GM19463 (cell line): ENCODE measurements around the gene NEK6.
"Not testable (repeated sequence)": the region's sequence is repeated elsewhere in the genome, so short reads cannot be mapped to it uniquely, and the experiment has no call there.

Experiments
- ATAC-seq: cut with Tn5 transposase; IDR thresholded peaks from one replicate; pipeline ENCODE4 v1.9.1; 2021; ENCODE audit warnings: mild to moderate bottlenecking, moderate library complexity; ENCODE audit not compliant: unreplicated experiment

The NEK6 gene

DNA sequence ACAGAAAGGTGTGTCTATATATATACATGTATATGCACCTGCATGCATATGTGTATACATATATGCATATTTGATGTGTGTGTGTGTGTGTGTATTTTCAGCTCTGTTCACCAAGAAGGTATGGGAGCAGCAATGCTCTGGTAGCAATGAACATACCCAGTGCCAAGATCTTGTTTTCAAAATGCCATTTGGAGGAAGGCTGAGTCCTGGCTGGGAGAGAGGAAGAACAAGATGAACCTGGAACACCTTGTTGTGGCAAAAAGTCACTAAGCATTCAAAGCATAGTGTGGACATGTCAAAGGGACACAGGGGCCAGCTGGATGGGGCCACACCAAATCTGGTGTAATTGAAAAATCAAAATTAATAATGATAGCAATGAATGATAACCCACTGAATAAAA, 31.8 kb upstream of the NEK6 start:
- ATAC-seq, result no peak

DNA sequence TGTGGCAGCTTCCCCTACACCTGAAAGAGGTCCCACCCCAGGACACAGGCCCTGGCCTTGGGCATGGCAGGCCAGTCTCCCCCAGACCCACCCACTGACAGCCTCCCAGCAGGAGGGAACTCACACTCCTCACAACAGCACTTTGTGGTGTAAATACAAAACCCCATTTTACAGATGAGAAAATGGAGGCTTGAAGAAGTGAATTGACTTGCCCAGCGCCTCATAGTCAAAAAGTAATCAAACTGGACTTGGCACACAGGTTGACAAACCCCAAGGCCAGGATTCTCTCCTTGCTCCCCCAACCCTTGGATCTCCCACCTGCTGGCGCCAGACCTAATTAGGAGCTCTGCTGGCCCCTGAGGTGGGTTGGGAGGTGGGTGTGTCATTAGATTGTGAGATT, 29.2 kb upstream of the NEK6 start:
- no peak for ATAC-seq

DNA sequence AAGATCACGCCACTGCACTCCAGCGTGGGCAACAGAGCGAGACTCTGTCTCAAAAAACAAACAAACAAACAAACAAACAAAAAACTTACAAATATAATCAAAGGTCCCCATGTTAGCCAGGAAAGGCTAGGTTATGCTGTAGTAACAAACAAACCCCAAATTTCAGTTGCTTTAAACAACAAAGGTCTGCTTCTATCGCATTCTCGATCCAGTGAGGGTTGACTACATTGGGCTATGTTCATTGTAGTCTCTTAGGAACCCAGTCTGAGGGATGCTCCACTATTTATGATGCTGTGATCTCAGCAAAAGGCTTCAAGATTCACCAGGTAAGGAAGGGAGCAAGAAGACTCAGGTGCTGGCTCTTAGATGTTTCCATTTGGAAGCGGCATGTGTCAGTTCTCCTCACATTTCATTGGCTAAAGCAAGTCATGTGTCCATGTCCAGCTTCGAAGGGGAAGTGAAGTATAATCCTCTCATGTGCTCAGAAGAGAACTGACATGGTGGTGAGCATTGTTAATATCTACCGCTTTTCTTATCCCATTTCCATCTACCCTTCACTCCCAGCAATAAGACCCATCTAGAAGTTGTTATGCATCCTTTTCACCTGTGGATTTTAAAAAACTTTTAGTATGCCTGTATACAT, 26.5 kb upstream of the NEK6 start:
- ATAC-seq, result no peak

DNA sequence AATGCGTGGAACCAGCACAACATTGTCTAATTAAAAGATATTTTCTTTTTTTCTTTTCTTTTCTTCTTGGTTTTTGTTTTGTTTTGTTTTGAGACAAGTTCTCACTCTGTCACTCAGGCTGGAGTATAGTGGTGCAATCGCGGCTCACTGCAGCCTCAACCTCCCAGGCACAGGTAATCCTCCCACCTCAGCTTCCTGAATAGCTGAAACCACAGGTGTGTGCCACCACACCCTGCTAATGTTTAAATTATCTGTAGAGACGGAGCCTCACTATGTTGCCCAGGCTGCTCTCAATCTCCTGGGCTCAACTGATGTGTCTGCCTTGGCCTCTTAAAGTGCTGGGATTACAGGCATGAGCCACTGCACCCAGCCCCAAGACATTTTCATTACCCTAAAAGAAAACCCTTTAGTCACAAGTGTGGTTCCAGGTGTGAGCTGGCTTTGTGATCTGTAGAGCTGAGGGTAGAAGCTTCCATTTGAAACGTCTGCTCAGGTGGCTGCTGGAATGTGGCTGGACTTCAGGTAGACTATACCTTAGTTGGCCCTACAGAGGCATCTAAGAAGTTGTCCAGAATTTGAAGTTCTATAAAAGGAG, 19.1 kb upstream of the NEK6 start:
- peak; percentile 5 for ATAC-seq

DNA sequence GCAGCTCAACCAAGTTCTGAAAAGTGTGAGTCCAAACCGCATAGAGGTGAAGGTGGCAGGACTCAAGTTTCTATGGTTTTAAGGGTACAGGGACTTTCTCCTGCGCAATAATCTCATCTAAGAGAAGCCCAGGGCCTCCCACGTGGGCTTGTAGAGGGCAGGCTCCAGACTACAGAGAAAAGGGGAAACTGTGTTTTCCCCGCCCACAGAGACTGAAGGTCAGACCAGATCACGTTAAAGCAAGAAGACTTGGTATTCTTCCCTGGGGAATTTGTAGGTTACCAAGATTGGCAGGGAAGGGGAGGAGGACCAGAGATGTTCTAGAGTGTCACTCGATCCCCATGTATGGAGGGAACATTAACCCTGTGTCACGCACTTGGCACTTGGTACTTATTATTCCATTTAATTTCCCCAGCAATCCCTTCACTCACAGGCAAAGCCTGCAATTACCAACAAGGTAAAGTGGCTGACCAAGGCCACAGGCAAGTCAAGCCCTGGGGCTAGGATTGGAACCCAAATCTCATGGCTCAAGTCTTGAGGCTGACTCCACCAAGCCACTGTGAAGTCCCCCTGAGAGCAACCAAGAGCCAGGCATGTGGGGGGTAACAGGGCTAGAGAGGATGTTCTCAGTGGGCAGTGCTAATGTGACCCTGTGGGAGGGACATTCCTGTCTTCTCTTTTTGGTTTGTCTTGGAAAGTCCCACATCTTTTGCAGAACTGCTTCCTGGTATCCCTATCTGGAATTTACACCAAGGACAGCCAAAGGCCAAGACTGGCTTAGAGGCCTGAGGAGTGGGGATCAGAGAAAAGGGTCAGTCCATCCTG, 18.3 kb upstream of the NEK6 start:
- peak; percentile 86 for ATAC-seq

DNA sequence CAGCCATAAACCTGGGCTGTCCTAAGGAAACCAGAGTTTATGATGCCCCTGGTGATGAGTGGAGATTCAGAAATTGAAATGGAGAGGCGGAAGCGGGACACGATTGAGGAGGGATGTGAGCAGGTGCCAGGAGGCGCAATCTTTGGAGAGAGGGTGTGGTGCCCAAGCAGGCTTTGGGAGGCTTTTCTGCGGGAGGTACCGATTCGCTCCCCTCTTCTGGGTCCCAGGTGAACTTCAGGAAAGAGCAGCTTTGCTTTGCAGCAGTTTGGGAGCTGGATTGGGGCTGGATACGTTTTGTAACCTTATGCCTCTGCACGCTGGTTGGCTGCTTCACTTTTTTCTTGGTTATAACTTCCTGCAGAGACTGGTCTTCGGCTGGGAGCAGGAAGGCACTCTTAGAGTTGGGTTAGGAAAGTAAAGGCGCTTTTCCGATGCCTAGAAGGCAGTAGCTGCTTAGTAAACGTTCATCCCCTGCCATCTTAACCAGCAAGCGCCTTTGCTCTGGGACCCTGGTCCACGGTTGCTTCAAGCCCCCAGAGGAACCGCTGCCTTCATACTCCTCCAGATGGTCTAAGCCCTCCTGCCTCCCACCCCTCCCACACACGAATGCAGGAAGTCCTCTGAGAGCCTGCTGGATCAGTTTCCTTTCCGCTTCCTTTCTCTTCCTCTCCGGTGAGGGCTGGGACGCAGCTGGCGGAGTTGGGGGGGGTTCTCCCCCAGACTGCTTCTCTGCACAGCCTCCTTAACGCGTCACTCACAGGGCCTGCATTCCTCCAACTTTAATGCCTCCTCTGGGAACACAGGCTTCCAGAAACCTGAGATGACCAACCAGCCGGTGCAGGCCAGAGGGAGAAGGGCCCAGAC, 15.2 kb upstream of the NEK6 start:
- ATAC-seq, result no peak

DNA sequence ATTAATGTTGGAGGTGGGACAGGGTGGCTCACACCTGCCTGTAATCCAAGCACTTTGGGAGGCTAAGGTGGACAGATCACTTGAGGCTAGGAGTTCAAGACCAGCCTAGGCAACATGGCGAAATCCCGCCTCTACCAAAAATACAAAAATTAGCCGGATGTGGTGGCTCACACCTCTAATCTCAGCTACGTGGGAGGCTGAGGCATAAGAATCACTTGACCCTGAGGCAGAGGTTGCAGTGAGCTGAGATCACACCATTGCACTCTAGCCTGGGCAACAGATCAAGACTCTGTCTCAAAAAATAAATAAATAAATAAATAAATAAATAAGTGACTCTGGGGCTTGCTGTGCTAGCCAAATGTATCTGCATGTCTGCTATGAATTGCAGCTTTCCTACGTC, 10.4 kb upstream of the NEK6 start:
- ATAC-seq, result not testable (repeated sequence)

DNA sequence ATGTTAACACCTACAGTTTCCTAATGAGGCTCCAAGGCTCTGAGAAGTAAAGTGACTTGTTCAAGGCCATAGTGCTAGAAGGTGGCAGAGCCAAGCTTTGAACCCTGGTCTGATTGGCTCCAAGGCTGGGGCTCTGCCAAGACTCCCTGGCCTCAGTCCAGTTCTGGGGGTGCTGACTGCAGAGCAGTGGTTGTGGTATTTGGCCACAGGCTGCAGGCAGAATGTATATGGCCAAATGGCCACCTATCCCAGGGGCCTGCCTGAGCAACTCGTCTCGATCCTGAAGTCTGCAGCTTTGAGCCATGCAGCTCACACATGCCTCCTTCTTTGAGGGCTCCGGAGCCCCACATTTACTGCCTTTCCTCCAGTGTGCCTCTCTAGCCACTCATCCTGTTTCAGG, 9.7 kb upstream of the NEK6 start:
- ATAC-seq, result no peak

DNA sequence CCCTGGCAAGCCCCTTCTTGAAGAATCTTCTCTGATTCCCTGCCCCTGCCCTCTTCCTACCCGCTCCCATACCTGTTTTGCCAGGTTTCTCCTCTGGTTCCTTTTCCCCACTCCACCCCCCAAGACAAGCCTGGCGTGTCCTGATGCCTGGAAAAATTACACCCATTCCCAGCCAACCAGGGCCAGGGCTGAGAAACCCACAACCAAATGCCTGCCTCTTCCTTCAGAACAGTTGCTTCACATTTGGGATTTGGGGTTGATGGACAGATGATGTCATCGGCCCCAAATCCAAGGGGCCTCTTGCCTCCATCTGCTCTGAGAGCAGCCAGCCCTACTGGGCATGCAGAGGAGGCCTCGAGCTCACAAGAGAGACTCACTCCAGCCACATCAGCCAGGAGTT, 8.8 kb upstream of the NEK6 start:
- ATAC-seq, result no peak

DNA sequence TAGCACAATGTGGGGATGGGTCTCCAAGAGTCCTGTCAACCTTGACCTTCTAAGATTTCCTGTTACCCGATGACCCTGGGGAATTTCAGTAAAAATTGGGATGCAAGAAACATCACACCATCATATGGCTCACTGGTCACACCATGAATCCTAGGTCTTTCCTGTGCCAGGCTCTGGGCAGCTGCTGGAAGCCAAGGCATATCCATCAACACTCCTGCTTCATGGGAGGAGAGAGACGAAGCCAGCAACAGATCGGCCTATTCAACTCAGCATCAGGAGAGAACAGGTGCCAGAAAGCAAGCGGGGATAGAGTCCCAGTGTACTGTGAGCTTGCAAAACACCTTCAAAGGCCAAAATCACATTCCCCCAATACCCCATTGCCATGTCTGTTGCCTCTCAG, 6.5 kb upstream of the NEK6 start:
- ATAC-seq, result no peak

DNA sequence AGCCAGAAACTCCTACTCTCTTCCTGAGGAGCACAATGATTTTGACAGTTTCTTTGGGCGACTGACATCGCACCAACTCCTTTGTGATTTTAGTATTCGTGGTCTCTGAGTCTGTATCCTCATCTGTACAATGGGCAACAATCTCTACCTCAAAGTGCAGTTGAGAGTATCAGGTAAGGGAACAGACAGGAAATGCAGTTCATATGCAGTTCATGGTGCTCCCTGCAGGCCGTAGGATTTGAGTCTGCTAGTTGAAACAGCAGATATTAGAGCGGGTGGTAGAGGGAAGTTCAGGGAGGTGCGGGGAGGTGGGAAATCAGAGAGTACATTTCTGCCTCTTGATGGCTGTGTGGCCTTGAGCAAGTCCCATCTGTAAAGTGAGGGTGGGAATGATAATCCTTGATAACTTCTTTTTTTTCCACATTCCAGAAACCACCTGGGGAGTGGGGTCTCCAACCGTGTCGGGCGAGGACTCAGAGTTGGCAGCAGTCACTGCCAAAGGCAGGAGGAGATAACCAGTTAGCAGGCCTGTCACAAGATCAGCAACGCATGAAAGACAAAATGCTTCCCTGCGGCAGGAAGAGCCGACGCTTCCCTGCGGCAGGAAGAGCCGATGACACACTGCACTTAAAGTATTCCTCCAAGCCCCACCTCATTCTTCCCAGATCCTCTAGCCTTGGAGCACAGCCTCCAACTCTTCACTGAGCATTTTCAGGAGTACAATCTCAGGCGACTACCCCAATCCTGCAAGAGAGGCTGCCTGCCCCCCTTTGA, 6.0 kb upstream of the NEK6 start:
- no peak for ATAC-seq

DNA sequence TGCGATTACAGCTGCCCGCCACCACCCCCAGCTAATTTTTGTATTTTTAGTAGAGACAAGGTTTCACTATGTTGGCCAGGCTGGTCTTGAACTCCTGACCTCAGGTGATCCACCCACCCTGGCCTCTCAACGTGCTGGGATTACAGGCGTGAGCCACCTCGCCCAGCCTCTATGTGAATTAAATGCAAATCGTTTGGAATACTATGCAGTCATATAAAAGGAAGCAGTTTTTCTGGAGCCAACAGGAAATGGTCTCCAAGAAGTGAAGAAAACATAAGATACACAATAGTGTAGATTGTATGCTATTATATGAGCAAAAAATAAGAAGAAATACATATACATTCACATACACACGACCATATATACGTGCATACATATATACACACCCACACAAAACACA, 4.9 kb upstream of the NEK6 start:
- ATAC-seq, result not testable (repeated sequence)

DNA sequence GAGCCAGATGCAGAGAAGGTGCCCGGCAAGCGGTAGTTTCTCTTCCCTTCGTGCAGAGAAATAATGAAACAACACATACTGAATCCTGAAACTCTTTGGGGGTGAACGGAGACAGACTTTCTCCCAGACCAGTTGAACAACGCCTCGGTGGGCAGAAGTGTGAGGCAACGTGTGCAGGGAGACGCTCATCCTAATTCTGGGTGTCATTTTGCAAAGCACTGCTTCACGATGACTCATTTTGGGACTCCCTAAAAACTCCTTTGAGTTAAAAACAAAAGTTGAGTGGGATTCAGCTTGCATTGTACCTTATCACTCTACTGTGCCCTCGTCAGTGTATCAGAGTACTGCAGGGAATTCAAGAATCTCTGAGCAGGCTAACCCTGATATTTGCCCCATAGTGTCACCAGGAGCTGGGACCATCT, 3.5 kb upstream of the NEK6 start:
- peak; percentile 66 for ATAC-seq

DNA sequence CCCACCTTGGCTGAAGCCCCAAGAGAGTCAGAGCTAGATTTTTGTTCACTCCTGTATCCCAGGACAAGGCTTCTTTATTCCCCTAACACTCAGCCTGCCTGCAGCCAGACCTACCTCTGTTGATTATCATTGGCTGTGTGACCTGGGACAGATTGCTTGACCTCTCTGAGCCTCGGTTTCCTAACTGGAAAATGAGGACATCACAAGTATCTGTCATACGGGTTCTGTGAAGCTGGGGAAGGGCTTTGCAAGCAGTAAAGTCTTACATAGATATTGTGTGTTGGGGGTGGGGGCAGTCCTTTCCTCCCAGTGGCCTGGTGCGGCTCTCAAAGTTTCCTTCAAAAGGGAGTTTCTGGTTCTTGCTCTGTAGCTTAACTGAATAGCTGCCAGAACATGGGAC, 2.5 kb upstream of the NEK6 start:
- ATAC-seq, result no peak

DNA sequence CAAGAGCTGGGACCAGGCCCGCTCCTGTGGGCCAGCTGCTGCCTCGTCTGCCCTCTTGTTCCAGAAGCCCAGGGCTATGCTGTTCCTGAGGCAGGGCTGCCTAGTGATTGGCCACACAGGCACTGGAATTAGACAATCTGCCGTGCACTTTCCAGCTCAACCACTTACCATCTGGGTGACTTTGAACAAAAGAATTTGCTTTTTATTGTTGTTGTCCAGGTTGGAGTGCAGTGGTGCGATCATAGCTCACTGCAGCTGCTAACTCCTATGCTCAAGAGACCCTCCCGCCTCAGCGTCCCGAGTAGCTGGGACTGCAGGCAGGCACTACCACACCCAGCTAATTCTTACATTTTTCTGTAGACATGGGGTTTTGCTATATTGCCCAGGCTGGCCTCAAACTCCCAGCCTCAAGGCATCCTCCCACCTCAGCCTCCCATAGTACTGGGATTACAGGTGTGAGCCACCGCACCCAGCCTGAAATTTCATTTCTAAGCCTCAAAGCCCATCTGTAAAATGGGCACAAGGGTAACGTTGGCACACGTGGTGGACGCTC, 1.2 kb upstream of the NEK6 start:
- no peak for ATAC-seq

DNA sequence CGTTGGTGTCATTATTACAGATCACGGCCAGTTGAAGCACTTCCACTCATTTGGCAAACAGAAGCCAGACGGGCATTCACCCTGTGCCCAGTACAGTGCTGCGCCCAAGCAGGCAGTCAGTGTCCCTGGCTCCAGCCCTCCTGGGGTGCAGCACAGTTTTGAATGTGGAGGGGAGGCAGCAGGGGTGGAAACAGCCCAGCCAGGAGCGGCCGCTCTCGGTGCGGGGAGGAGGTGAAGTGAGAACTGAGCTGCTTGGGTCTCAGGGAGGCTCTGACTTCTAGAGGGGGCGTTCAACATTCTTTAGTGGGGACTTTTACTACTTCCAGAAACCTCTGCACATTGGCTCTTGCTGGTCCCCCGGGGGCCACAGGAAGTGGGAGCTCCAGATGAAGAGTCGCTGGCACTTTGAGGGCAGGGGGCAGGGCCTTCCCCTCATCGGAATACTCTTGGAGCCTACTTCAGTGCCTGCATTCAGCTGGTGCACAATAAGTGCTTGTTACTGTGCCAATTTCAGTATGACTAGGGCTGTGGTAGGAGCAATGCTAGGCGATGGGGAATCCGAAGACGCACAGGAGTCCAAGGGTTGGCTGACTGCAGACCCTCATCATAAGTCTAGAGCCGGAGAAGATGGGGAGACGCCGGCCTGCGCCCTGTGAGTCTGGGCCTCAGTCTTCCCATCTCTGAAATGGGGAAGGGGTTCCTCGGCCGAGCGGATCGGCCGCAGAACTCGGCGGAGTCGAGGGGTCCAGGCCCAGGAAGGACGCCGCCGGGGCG, 492 bp upstream of the NEK6 start:
- peak; percentile 7 for ATAC-seq

DNA sequence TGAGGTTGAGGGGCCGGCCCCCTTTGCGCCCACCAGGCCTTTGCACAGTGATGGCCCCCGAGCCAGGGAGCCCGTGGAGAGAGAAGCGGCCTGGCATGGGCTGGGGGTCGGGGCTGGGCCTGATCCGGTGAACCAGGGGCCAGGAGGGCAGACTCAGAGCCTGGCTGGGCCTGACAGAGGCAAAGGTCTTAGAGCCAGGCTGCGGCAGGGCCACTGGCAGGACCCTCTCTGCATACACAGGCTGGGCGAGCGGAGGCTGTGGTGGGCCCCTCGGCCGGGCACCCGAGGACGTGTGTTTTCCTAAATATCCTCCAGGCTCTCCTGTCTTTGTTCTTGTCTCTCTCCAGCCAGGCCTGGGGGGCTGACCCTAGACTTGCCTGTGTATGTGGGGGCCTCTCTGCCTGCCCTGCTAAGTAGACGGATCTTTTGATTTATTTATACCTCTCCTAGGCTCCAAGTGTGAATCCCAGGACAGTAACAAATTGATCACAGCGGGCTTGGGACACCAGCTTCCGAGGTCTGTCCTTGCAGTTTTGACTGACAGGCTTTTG, 933 bp downstream of the NEK6 start:
- ATAC-seq, result peak; percentile 8

DNA sequence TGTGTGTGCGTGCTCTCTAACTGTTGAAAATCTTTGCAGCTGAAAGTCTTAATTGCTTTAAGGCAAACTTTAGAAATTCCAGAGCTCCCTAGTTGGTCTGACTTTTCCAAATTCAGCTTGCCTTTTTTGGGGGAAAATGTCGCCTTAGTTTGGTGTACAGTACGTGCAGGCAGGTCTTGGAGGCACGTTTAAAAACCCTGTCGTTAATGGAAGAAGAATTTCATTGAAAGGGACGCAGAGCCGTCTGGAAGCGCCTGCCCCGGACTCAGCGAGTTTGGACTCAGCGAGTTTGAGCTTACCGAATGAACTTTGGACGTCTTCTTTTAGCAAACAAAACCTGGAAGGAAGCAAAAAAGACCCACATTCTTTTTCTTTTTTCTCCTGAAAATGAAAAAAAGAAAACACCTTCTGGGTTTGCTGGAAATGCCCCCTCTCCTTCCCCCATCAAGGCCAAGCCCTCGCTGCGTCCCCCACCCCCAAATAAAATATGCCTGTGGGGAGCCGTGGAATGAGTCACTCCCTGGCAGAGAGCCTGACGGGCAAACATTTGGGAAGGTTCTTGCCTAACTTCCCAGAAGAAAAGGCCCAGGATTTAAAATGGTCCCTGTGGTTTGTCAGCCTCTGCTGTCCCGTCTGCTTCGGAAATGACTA, 1.5 kb downstream of the NEK6 start:
- ATAC-seq, result no peak
